ENCODE measurements around the gene CIAO2A. TPM values are rescaled to one million over a fixed set of nuclear protein-coding genes. Genes with fewer than 3 reads are reported as not detected.

The CIAO2A gene
- polyA plus RNA-seq, 1 donor (not counting 4 experiments of a cell fraction or from before 2014, with no cell fraction given): 111 TPM

DNA sequence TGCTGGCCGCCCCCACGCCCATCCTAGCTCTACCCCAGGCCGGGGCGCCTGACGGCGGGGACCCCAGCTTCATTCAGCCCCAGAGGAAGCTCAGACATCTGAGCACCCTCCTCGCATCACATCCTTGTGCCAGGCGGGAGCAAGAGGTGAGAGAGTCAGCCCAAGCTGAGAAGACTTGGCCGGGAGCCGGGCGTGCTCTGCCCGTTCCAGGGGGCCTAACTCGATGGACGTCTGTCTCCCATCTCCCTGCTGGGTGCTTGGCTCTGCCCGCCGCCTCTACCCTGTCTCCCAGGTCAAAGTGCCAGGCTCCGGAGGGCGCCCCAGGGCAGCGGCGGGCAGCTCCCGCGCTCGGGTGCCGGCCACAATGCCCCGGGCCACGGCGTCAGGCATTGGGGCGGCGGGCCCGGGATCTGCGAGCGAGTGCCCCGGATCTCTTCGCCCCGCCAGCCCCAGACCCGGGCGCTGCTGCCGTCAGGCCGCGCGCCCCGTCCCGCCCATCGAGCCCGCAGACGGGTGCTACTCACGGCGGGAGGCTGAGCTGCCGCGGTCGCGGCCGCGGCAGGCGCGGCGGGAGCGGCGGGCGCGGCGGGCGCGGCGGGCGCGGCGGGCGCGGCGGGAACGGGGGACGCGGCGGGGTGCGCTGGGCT lies 47.7 kb downstream of the CIAO2A start:
- Histone ChIP-seq H3K36me3 (ENCODE audit: control insufficient read depth in 2 of 2, extremely low read depth in 1 of 2, insufficient read depth in 2 of 2, low read length in 2 of 2) (no peaks in the 10 kb centered on the region), H3K79me2 (ENCODE audit: control insufficient read depth, insufficient read depth, low read length) (no peaks in the 10 kb centered on the region), H3K9me3 (ENCODE audit: control insufficient read depth, low read depth, low read length) (no peaks in the 10 kb centered on the region), H3K27ac (ENCODE audit: control insufficient read depth, insufficient read depth, low read length) (no peak overlapping the region), H3K4me2 (ENCODE audit: control insufficient read depth, extremely low read depth, insufficient read depth, low read depth, low read length) (peak overlapping the region; percentile 86), H3K4me1 (ENCODE audit: control insufficient read depth, extremely low read depth, insufficient read depth, low read length) (no peaks in the 10 kb centered on the region), H3K4me3 (ENCODE audit: control insufficient read depth in 2 of 3, extremely low read depth in 1 of 3, insufficient read depth in 2 of 3, low read depth in 1 of 3, low read length in 3 of 3) (peak overlapping the region; percentile 39 to 48 (median 42)), H3K9me1 (ENCODE audit: control insufficient read depth, extremely low read depth, insufficient read depth, low read length) (no peaks in the 10 kb centered on the region), H3K27me3 (ENCODE audit: control insufficient read depth, extremely low read depth, insufficient read depth, low read length) (peaks cover 25% of the 10 kb centered on the region), H4K20me1 (ENCODE audit: control insufficient read depth, extremely low read depth, insufficient read depth, low read length) (no peaks in the 10 kb centered on the region), H3K9ac (ENCODE audit: control insufficient read depth, extremely low read depth, insufficient read depth, low read length) (peak overlapping the region; percentile 40), H2AFZ (ENCODE audit: control insufficient read depth, low read length) (peak overlapping the region; percentile 38)
- TF ChIP-seq EZH2 (IDR thresholded peaks at IDR 0.05; ENCODE audit: low read length) (peak; percentile 47), CTCF (optimal IDR thresholded peaks at IDR 0.05 in 1 of 3, IDR thresholded peaks at IDR 0.05 in 1 of 3, conservative IDR thresholded peaks at IDR 0.05 in 1 of 3; ENCODE audit: extremely low read depth in 1 of 3, insufficient read depth in 2 of 3, low read length in 3 of 3) (no peak)
- dilution Hi-C loops (cut with MboI; ENCODE audit: extremely low pct_ligation_motif_present, low sequenced_read_pairs): no loop called here
- no peak for FAIRE-seq
- DNase-seq (ENCODE audit: low read depth, low spot score): no peak

- FAIRE-seq (no peak), DNase-seq (ENCODE audit: low read depth, low spot score) (no peak)
- Histone ChIP-seq H3K4me3 (ENCODE audit: control insufficient read depth in 2 of 3, extremely low read depth in 1 of 3, insufficient read depth in 2 of 3, low read depth in 1 of 3, low read length in 3 of 3) (no peak overlapping the region), H3K9ac (ENCODE audit: control insufficient read depth, extremely low read depth, insufficient read depth, low read length) (no peak overlapping the region), H3K36me3 (ENCODE audit: control insufficient read depth in 2 of 2, extremely low read depth in 1 of 2, insufficient read depth in 2 of 2, low read length in 2 of 2) (no peaks in the 10 kb centered on the region), H3K9me3 (ENCODE audit: control insufficient read depth, low read depth, low read length) (no peaks in the 10 kb centered on the region), H2AFZ (ENCODE audit: control insufficient read depth, low read length) (no peak overlapping the region), H3K79me2 (ENCODE audit: control insufficient read depth, insufficient read depth, low read length) (no peaks in the 10 kb centered on the region), H3K27ac (ENCODE audit: control insufficient read depth, insufficient read depth, low read length) (no peak overlapping the region), H3K27me3 (ENCODE audit: control insufficient read depth, extremely low read depth, insufficient read depth, low read length) (peaks cover 25% of the 10 kb centered on the region), H4K20me1 (ENCODE audit: control insufficient read depth, extremely low read depth, insufficient read depth, low read length) (no peaks in the 10 kb centered on the region), H3K4me1 (ENCODE audit: control insufficient read depth, extremely low read depth, insufficient read depth, low read length) (no peaks in the 10 kb centered on the region), H3K4me2 (ENCODE audit: control insufficient read depth, extremely low read depth, insufficient read depth, low read depth, low read length) (no peak overlapping the region), H3K9me1 (ENCODE audit: control insufficient read depth, extremely low read depth, insufficient read depth, low read length) (no peaks in the 10 kb centered on the region)
- TF ChIP-seq EZH2 (IDR thresholded peaks at IDR 0.05; ENCODE audit: low read length): no peak
- dilution Hi-C loops (cut with MboI; ENCODE audit: extremely low pct_ligation_motif_present, low sequenced_read_pairs): no loop called here
Measured at GRCh38 chr15:64045101-64045435, 48.6 kb downstream of the CIAO2A start.

All from keratinocyte (primary cell).